HG03066 (cell line): ENCODE measurements around the gene ITPKB.
"Not testable (repeated sequence)": the region's sequence is repeated elsewhere in the genome, so short reads cannot be mapped to it uniquely, and the experiment has no call there.

Experiments used
- ATAC-seq: cut with Tn5 transposase; IDR thresholded peaks from one replicate; pipeline ENCODE4 v1.9.1; 2021; ENCODE audit warnings: low read depth; ENCODE audit not compliant: unreplicated experiment

The ITPKB gene

DNA sequence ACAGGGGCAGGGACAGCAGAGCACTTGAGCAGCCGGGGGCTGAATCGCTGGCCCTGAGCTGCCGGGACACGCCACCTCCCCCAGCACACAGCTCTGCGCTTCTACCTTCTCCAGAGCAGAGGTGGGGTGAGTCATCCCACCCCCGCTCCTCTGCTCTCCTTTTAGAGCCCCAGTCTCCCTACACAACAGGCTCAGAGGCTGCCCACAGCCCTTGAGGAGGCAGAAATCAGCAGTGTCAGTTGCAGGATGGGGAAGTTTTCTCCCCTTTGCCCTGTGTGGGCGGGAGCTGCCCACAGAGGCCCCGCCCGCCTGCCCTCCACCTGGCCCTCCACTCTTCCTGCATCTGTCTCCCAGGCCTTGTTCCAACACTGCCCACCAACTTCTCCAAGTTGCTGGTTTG lies 95.9 kb downstream of the ITPKB start:
- ATAC-seq: peak; percentile 56

DNA sequence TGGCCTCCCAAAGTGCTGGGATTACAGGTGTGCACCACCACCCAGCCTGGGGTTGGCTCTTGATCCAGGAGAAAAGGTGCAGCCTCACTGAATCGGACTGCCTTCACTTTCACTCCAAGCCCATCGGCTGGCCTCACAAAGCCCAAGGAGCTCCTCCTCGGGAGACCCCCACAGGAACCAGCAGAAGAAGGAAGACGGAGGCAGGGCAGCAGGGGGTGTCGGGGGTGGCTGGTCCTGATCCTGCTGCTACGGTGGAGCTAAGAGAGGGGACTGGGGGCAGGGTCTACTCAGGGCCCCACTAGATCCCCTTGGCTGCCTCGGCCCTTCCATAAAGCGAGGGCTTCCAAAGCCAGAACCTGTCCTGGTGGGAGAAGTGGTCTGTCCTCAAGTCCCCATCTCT lies 96.7 kb downstream of the ITPKB start:
- ATAC-seq: no peak

DNA sequence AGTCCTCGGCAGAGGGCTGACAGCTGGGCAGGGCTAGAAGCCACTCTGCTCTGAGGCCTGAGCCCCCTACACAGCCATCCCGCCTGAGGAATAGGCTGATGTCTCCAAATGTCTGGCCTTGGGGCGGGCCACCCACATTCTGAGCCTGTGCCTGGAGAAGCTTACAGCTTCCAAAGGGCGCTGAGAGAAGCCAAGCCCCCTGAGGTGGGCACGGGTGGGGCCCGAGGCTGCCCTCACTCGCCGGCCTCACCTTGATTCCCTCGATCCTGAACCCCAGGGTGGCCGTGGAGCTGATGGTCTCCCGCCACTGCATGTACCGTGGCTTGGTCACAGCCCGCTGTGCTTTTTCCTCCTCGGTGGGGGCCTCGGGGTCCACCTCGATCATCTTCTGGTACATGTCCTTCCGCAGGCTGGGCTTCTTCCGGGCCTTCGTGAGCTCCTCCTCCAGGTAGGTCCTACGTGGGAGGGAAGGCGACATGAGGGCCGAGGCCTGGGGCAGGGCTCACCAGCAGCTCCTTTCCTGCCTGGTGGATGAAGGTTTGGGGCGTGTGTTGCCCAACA lies 97.3 kb downstream of the ITPKB start:
- ATAC-seq: no peak

DNA sequence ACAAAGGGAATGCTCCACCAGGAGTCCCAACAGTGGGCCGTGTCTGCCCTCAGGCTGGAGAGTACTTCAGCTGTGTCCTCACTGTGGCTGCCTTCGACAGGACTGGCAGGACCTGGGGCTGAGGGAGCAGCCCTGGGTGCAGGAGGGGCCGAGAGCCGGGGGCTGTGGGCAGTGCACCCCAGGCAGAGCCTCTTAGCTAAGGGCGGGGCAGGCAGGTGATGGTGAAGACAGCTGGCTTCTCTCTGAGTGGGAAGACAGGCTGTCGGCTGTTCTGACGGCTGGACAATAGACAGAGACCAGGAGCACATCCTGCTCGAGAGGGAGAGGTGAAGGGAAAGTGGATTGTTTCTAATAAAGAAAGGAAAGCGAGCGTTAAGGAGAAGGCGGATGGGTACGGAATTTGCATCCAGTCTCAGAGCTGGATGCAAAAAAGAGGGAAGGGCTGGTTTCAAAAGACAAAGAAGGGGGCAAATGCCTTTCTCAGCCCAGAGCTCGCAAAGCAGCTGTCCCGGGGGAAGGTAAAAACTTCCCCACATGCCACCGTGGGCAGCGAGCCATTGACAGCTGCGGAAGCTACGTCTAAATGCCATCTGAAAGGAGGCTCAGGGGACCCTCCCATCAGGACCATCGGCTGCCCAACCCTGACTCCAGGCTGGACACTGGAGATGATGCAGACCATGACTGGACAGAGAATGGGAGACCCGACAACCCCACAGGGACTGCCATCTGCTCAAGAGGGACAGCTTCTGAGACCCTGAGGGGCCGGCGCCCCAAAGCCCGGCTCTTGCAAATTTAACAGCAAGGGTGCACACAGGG lies 98.6 kb downstream of the ITPKB start:
- no peak for ATAC-seq

DNA sequence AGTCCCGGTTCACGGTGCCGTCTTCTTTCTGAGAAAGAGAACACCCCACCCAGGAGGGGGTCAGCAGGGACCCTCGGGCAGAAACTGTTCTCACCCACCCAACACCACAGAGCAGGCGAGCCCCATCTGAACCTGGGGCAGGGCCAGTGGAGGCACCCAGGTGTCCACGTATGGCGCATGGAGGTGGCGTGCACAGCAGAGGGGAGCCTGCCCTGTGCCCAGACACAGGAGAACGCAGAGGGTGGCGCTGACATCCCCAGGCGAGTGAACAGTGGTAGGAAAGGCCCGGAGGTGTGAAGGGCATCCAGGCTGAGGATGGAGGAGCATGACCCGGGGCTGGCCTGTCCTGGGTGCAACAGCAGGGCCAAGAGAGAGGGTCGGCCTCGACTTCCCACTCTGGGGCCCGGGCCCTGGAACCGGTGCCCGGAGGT lies 99.4 kb downstream of the ITPKB start:
- ATAC-seq: no peak

DNA sequence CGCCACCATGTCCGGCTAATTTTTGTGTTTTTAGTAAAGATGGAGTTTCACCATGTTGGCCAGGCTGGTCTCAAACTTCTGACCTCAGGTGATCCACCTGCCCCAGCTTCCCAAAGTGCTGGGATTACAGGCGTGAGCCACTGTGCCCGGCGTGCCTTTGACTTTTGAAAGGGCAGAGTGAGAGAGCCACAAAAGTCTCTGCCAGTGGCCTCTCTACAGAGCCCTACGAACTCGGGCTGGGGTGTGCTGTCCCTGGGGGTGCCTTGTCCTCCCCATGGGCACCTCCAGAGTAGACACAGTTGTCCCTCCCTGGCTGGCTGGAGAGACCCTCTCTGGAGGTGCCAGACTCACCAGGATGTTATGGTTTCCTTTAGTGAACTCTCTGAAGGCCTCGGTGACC lies 99.9 kb downstream of the ITPKB start:
- ATAC-seq: not testable (repeated sequence)

DNA sequence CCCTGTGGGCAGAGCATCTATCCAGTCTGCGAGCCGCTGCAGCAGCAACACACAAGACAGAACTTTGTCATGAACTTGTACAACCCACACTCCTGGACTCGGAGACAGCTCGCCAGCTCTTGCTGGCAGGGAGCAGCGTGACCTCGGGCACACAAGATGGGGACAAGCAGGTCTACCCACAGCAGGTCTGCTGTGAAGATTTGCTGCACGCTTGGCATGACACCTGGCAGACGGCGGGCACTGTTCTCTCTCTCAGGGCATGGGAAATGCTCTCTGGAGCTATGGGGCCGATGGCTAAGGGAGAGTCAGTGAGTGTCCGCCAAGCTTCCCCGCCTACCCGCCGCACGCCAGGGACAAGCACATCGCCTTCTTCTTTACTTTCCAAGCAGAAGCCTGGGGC lies 100.5 kb downstream of the ITPKB start:
- no peak for ATAC-seq

DNA sequence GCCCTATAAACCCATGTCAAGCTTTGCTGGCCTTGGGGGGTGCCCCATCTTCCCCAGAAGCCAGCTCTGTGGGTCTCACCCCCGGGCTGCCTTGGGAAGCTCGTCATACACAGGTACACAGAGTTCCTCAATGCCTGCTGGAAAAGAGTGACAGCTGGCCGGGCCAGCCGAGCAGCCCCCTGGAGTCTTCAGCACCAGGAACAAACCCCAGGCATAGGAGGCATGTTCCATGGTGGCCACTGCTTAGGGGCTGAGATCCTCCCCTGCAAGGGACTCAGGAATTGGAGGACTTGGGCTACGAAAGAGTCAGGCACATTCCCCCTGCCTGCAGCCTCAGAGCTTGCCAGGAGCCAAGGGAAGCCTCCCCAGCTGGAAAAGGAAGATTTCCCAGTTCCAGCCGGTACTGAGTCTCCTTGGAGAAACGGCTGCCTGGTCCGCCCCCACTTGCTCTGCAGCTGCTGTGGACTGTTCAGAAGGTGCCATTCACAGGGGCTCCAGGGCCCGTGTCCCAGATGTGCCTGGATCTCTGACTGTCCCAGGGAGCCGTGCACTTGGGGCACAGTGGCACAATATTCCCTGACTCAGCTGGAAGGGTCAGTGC lies 101.0 kb downstream of the ITPKB start:
- ATAC-seq: no peak

DNA sequence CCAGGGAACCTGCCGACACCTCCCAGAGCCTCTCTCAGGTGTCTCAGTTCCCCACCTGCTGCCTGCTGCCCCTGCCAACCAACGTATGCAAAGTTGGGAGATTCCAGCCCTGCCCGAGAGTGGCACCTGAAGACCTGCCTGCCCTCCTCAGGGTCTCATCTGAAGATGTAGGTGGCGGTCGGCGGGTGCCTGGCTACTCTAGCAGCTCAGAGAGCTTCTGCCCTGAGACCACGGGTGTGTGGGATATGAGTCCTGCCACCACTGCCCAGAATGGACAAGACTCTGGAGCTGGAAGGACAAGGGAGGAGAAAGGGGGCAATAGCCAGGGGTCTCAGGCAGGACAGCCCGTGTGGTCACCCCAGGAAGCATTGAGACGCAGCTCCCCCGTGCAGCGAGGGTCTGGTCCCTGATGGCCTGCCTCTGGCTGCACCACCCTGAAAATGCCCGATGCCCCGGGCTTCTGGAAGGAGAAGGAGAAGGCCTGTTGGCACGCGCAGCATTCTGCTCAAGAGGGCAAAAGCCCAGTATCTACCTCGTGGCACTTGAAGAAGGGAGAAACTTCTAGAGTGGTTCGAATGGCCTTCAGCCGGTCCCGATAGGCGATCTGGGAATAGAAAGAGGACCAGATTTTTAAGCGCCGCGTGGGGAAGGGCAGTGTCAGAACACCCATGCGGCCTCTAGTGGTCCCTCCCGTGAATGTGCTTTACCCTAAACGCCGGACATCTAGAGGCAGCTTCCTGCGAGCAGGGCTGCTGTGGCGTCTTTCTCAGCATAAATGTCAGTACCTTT lies 101.7 kb downstream of the ITPKB start:
- ATAC-seq: no peak

DNA sequence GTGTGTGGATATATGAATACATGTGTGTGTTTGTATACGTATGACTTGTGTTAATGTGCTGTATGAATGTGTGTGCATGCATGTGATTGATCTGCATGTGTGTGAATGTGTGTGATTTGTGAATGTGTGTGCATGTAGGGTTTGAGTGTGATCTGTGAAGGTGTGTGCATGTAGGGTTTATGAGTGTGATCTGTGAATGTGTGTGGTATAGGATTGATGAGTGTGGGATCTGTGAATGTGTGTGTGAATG lies 102.3 kb downstream of the ITPKB start:
- no peak for ATAC-seq

DNA sequence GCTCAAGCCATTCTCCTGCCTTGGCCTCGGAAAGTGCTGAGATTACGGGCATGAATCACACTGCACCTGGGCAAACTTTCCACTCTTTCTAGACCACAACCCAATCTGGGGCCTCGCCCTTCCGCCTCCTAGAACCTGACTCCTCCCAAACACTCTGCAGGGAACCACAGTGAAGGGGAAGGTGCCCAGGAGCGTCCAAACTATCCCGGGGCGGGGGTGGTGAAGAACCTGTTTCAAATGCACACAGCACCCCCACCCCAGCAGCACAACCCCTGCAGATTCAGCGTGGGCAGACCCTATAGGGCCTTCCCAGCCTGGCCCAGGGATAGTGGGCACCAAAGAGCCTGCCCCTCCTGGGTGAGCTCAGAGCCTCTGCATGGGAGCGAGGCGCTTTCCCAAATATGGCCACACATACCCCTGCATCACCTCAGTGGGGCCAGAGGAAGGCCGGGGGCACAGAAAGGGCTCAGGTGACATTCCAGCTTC lies 103.6 kb downstream of the ITPKB start:
- ATAC-seq: no peak

DNA sequence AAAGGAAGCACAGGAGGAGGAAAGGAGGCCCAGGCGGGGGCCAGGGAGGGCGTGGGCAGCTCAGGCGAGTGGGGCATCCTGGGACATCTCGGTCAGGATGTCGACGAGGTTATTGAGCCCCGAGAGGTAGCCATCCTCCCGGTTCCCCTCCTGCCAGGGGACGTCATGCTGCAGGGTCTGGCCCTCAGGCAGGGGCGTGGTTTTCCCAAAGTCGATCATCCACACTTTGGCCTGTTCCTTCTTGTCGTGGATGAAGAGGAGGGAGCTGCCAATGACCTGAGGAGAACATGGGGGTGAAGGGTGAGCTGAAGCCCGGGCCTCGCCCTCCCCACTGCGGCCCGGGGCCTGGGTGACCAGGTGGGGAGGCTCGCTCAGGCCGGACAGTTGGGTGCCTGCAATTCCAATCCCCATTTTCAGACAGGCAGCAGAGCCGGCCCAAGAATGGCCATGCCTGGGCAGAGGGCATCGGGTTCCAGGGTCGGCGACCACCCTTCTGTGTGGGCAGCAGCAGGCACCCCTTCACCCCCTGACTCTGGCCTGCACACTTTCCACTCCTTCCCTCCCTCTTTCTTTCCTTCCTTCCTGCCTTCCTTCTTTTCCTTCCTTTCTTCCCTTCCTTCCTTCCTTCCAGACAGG lies 104.4 kb downstream of the ITPKB start:
- no peak for ATAC-seq

DNA sequence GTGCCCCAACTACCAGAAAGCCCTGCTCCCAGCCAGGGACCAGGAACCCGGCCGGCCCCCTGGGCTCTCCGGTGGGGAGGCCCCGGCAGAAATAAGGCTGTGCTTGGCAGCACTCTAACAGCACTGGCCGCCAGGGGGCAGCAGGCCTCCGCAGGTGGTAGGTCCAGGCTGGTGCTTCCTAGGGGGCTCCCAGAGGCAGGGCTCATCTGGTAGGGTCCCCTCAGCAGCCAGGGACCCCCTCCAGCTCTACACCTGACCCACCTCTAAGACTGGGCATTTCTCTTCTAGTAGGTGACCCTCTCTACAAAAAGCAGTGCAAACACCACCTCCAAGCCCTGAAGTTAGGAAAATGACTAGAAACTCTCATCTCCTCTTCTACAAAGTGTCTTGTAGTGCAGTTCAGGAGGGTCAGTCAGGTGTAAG lies 104.9 kb downstream of the ITPKB start:
- peak; percentile 84 for ATAC-seq

DNA sequence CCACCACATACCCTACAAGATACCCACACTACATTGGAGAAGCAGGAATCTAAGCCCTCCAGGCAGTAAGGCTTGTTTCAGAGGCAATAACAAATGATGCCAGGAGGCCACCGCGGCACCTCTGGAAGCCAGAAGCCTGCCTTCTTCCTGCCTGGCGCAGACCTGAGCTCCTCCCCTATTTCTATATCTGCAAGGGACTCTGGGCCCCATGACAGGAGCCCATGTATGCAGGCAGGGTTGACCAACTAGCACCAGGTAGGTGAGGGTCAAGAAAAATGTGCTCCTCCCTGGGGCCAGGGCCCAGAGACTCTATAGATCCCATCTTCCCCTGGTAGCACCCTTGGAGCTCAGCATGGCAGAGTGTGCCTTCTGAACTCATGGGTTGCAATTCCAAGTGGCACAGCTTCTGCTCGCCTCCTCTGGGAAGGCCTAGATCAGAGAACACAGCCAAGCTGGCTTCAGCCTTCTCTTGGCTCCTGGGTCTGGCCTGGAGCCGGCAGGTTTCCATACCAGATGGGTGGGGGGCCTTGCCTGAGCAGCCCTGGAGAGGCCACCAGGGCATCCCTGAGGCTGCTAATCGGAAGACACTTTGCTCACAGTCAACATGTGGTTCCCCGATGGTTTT lies 105.4 kb downstream of the ITPKB start:
- ATAC-seq: peak; percentile 25

DNA sequence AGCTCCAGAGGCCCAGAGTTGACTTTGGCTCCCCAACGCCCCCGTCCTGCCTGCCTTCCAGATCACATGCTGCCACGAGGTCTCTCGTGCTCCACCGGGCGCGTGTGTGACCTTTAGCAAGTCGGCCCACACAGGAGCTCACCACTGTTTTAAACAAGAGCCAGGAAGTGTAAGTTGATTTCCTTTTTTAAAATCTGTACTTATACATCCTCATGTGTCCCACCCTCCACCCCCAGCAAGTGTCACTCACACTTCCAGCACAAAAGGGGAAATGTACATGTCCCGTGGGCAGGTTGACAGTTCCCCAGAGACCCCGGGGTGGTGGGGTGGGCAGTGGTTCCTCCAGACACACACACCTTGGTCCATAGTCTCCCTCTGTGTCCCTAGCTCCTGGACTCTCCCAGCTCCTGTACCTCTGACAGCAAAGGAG lies 106.1 kb downstream of the ITPKB start:
- no peak for ATAC-seq

DNA sequence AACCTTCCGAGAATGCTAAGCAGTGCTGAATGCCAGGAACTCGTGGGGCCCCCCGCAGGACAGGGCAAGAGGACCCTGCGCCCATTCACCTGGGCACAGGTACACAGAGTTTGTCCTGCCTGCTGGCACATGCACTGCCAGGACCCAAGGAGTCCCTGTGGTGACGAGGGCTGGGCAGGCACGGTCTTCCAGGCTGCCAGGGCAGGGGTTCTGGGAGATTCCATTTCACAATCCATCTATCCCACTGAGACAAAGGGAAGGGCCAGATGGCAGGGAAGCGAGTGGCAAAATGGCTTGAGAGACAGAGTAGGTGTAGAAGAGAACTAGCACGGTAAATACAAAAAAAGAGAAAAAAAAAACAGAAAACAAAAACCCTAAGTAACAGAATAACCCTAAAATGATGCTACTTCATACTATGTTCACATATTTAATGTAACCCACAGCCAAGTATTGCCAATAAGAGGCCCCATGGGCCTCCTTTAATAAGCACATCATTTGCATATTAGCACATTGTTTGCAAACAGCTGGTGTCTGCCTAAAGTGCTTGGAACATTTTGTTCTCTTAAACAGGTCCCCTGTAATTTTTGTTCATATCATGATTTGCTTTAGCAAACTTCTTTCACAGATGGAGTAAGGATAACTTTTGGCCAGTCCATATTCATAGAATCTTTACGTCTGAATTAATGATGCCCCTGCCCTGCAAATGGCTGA lies 106.8 kb downstream of the ITPKB start:
- no peak for ATAC-seq

DNA sequence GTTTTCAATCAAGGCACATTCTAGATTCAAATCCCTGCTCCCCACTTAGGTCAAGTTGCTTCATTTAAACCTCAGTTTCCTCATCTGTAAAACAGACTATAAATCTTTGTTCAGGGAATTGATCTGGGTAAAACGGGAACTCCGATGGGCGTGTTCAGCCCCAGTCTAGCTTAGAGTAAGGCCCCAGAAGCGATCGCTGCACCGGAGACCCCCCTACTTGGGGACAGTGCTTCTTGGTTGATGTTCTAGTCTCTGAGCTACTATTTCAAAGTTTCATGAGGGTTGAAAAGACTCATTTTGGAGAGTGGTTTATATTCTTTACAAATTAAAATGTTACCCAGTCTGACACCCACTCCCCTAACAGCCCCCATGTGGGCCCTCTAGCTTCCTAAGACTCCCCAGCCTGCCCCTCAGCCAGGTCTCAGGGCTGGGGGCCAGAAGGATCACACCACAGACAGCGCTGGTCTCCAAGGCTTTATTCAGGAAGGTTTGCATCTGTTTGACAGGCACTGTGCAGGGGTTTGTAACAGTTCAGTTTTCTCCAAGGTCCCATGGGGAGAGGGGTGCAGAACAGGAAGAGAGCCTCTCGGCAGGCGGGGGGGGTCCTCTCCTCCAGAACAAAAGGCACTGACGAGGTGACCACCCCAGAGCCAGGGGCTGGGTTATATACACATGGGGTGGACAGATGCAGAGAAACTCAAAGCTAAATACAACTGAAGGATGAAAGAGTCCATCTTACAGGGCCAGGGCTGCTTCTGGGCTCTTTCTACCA lies 107.7 kb downstream of the ITPKB start:
- ATAC-seq: no peak

DNA sequence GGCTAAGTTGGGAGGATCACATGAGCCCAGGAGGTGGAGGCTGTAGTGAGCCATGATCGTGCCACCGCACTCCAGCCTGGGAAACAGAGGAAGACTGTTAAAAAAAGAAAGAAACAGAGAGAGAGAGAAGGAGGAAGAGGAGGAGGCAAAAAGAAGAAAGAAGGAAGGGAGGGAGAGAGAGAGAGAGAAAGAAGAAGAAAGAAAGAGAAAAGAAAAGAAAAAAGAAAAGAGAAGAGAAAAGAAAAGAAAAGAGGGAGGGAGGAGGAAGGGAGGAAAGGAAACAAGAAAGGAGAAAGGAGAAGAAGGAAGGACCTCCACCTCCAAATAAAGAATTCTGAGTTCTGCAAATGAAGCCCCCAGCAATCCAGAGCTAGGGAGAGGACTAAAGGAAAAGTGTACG lies 108.5 kb downstream of the ITPKB start:
- no peak for ATAC-seq
